Mucosa of stomach (tissue), 1 donor: Measurements from ENCODE around the gene MX2.

ENCODE experiments used
- H3K27me3 ChIP-seq: one replicate; pipeline ENCODE4 v1.7.0; 2013; ENCODE audit warnings: mild to moderate bottlenecking, low read length; ENCODE audit not compliant: control insufficient read depth, insufficient read depth
- H3K36me3 ChIP-seq: one replicate; pipeline ENCODE4 v1.7.0; 2013; ENCODE audit warnings: low read length; ENCODE audit not compliant: control insufficient read depth, insufficient read depth
- H3K4me1 ChIP-seq: one replicate; pipeline ENCODE4 v1.7.0; 2013; ENCODE audit warnings: mild to moderate bottlenecking, low read length; ENCODE audit not compliant: control insufficient read depth, insufficient read depth
- H3K4me3 ChIP-seq: one replicate; pipeline ENCODE4 v1.7.0; 2013; ENCODE audit warnings: low read length
- H3K9ac ChIP-seq: one replicate; pipeline ENCODE4 v1.7.0; 2013; ENCODE audit warnings: mild to moderate bottlenecking, low read length, moderate library complexity
- H3K9me3 ChIP-seq: one replicate; pipeline ENCODE4 v1.7.0; 2013; ENCODE audit warnings: mild to moderate bottlenecking, low read length, moderate library complexity; ENCODE audit not compliant: control insufficient read depth
- donor health status: Pancreatic carcinoma.

The MX2 gene

DNA sequence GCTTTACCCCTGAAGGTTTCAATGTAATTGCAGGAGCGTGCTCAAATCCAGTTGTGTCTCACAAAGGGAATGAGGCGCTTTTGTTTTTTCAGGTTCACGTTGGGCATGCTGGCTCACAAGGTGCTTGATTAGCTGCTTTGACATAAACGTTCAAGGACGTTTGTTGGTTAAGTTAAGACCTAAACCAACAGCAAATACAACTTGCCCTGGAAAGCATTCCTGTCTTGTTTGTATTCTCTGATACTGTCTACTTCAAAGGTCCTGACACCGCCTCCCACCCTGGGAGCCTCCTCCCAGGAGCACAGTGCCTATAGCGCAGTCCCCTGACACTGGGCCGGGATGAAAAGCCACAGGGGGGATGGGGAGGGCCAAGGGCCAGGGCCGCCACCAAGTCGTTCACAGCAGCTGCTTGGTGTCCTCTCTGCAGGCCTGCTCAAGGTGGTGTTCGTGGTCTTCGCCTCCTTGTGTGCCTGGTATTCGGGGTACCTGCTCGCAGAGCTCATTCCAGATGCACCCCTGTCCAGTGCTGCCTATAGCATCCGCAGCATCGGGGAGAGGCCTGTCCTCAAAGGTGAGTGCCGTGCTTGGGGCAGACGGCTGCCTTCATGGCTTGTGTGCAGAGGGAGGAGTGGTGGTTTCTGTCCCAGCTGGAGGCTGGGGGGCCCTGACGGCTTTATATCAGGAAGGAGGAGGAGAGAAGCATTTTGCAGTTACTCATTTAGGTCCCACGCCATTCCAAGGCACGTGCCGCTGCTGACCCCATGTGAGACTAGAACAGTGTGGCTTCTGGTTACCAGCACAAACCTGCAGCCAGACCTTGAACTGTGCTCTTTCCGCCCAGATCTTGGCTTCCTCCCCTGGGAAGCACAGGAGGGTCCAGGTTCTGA is 39.1 kb upstream of the MX2 start:
- no peak overlapping the region for H3K4me3 ChIP-seq
- H3K4me1 ChIP-seq, result peaks cover 89% of the 10 kb centered on the region
- no peak overlapping the region for H3K9ac ChIP-seq
- H3K9me3 ChIP-seq, result no peaks in the 10 kb centered on the region
- H3K36me3 ChIP-seq, result peaks cover 9% of the 10 kb centered on the region
- H3K27me3 ChIP-seq, result no peaks in the 10 kb centered on the region

DNA sequence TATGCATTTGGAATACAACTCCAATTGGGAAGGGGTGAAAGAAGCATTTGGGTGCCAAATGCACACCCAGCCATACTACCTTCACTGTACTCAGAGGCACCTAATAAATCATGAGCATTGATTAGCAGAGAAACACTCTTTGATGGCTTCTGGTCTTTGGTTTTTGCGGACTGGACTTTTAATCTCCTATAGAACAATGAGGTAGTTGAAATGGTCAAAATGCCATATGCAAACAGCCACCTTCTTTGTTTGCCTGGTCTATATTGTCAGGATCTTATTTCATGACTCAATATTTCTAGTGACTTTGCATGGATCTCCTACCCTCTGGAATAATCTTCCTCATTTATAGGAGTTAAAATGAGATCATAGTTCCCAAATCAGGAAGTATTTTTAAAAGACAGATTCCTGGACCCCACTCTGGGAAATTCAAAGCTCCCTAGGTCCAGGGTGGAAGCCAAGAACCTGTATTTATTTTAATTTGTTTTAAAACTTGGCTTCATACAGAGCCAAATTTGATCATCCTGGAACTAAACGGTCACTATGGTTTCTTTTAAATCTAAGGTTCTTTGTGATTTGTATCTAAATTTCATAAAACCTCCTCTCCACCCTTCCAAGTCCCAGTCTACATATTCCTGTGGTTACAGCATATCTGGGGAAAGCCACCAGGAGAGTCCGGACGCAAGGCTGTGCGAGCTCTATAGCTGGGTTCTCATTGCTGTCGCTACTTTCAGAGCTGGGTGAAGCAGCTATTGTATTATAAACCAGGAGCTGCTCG is 36.5 kb upstream of the MX2 start:
- Histone ChIP-seq H3K4me3 (no peak overlapping the region), H3K9me3 (no peaks in the 10 kb centered on the region), H3K4me1 (peaks cover 70% of the 10 kb centered on the region), H3K36me3 (peaks cover 10% of the 10 kb centered on the region), H3K9ac (peak overlapping the region; percentile 5), H3K27me3 (no peaks in the 10 kb centered on the region)

DNA sequence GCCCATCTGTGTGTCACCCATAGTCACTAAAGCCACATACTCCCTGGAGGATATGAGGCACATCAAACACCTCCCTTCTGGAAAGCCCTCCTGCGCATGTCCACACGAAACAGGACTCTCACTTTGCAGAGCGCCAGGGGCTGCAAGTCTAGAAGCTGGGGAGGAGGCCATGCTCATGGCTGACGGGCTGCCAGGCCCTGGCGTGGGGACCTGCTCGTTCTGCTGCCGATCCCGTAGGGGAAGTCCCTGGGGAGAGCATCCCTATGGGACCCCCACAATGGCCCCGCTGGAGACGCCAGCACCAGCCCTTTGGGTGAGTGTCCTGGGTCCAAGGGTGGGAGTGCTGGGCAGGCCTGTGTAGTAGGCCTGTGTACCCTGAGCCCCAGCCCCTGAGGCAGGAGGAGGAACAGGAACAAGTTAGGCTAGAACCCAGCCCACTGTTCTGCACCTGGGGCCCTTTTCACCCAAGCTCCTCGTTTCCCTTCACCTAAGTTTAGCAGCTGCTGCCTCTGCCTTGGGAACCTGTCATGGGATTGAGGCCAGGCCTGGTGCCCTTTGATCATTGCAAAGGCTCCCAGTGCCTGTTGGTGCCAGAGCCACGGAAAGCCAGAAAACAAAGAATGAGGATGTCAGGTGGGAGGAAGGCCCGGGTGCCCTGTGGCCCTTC is 35.3 kb upstream of the MX2 start:
- no peaks in the 10 kb centered on the region for H3K27me3 ChIP-seq
- H3K9me3 ChIP-seq, result no peaks in the 10 kb centered on the region
- H3K36me3 ChIP-seq, result peaks cover 7% of the 10 kb centered on the region
- H3K4me1 ChIP-seq, result peaks cover 57% of the 10 kb centered on the region
- H3K9ac ChIP-seq, result peak overlapping the region; percentile 5
- H3K4me3 ChIP-seq, result no peak overlapping the region

DNA sequence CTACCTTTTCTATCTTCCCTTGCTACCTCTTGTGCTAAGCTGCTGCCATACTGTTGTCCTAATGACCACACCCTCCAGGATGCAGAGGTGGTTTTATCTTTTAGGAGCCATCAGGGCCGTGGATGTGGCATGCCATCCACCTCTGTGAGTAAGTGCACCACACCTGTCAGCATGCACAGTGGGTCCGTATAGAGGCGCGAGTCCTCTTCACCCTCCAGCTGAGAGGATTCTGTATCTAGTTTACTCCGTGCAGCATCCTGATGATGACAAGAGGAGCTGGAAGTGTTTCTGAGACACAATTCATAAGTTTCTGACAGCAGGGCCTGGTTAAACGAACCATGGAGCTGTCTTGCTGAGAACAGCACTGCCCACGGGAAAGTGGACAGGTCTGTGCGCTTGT is 34.1 kb upstream of the MX2 start:
- Histone ChIP-seq H3K4me3 (no peak overlapping the region), H3K9ac (no peak overlapping the region), H3K36me3 (peaks cover 7% of the 10 kb centered on the region), H3K4me1 (peaks cover 46% of the 10 kb centered on the region), H3K27me3 (no peaks in the 10 kb centered on the region), H3K9me3 (no peaks in the 10 kb centered on the region)

DNA sequence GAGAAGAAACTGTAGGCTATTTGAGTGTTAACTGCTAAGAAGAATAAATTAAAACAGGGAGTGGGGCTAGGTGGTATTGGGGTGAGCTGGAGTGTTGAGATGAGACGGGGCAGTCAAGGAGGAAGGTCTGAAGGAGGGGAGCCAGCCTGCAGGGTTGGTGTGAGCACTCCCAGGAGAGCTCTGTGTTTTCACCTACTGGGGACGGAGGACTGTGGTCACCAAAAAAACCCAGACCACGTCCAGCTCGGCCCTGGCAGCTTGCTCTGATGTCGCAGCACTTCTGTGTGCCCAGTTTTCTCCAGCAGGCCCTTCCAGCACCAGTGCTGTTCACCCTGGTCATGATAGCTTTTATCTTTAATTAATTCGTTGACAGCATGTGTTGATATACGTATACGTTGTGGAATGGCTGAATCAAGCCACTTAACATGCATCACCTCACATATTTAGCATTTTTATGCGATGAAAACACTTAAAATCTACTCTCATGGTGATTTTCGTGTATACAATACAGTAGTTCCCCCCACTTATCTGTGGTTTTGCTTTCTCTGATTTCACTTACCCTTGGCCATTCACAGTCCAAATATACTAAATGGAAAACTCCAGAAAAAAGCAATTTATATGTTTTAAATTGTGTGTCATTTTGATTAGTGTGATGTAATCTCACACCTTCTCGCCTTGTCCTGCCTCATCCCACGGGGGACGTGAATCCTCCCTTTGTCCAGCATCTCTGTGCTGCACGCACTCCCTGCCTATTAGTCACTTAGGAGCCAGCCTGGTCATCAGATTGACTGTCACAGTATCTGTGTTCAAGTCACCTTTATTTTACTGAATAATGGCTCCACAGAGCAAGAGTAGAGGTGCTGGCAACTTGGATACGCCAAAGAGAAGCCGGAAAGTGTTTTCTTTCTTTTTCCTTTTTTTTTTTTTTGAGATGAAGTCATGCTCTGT is 32.9 kb upstream of the MX2 start:
- Histone ChIP-seq H3K36me3 (peaks cover 7% of the 10 kb centered on the region), H3K9me3 (no peaks in the 10 kb centered on the region), H3K4me1 (peaks cover 35% of the 10 kb centered on the region), H3K4me3 (no peak overlapping the region), H3K27me3 (no peaks in the 10 kb centered on the region), H3K9ac (no peak overlapping the region)

DNA sequence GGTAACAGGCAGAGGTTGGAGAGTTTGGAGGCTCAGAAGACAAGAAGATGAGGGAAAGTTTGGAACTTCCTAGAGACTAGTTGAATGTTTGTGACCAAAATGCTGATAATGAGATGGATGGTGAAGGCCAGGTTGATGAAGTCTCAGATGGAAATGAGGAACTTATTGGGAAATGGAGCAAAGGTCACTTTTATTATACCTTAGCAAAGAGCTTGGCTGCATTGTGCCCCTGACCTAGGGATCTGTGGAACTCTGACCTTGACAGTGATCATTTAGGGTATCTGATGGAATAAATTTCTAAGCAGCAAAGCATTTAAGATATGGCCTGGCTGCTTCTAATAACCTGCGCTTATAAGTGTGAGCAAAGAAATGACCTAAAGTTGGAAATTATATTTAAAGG is 28.1 kb upstream of the MX2 start:
- Histone ChIP-seq H3K9me3 (no peaks in the 10 kb centered on the region), H3K36me3 (peaks cover 7% of the 10 kb centered on the region), H3K27me3 (no peaks in the 10 kb centered on the region), H3K4me1 (no peaks in the 10 kb centered on the region), H3K9ac (no peak overlapping the region), H3K4me3 (no peak overlapping the region)

DNA sequence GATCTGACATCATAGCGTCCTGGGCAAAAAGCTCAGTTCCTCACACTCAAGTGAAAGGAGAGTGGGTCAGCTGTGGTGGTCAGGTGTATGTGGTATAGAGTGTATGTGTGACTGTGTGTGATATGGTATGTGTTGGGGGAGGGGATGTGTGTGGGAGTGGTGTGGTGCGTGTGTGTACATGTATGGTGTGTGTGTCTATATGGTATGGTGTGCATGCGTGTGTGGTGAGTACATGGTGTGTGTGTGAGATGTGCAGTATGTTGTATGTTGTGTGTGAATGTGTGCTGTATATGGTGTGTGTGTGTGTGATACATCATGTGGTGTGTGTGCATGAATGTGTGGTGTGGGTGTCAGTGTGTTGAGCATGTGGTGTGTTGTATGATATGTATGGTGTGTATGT is 24.3 kb upstream of the MX2 start:
- Histone ChIP-seq H3K36me3 (no peaks in the 10 kb centered on the region), H3K9ac (no peak overlapping the region), H3K4me3 (no peak overlapping the region), H3K27me3 (no peaks in the 10 kb centered on the region), H3K9me3 (no peaks in the 10 kb centered on the region), H3K4me1 (no peaks in the 10 kb centered on the region)

DNA sequence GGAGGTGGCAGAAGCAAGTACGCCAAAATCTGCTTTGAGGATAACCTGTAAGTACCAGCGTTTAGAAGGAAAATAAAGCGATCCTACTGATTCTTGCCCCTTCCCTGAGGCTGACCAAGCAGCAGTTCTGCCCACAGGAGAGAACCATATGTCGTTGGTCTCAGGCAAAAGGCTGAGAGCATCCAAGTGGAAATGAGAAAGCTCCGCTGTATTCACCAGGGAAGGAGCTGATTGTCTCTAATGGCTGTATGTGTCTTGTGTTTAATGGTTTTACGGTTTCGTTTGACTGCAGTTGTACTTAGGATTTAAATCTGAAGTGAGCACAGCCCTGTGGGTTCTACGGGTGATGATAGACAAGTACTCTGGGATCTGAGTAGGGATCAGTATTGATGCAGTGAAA is 23.4 kb upstream of the MX2 start:
- Histone ChIP-seq H3K36me3 (no peaks in the 10 kb centered on the region), H3K4me3 (no peak overlapping the region), H3K27me3 (no peaks in the 10 kb centered on the region), H3K9ac (no peak overlapping the region), H3K9me3 (no peaks in the 10 kb centered on the region), H3K4me1 (no peaks in the 10 kb centered on the region)

DNA sequence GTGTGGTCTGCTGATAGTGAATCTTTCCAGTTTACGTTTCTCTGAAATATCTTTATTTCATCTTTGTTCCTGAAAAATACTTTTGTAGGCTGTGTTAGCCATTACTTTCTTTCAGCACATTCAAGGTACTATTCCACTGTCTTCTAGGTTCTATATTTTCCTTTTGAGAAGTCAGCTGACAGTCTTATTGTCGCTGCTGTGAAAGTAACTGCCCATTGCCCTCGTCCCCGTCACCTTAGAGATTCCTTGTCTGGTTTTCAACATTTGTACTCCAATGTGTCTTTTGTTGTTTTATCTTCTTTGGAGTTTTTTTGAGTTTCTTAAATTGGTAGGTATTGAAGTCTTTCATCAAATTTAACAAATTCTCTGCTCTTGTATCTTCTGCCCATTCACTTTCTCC is 19.8 kb upstream of the MX2 start:
- Histone ChIP-seq H3K36me3 (no peaks in the 10 kb centered on the region), H3K27me3 (no peaks in the 10 kb centered on the region), H3K4me3 (no peak overlapping the region), H3K4me1 (peaks cover 15% of the 10 kb centered on the region), H3K9ac (no peak overlapping the region), H3K9me3 (no peaks in the 10 kb centered on the region)

DNA sequence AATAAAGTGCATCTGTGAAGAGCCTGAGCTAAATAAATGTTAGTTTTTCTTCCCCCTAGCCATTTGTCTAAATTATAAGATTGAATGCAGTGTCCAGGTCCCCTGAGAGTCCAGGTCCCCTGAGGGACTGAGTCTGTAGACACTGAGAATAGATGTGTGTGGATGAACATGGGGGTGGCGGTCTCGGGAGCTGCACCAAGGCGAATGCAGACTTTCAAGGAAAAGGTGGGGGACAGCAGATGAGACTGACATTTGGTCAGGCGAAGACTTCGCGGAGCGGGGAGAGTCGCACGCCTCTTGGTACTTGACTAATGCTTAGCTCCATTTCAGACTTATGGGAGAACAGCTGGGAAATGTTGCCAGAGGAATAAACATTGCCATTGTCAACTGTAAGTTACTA is 17.7 kb upstream of the MX2 start:
- no peaks in the 10 kb centered on the region for H3K27me3 ChIP-seq
- H3K9ac ChIP-seq, result no peak overlapping the region

DNA sequence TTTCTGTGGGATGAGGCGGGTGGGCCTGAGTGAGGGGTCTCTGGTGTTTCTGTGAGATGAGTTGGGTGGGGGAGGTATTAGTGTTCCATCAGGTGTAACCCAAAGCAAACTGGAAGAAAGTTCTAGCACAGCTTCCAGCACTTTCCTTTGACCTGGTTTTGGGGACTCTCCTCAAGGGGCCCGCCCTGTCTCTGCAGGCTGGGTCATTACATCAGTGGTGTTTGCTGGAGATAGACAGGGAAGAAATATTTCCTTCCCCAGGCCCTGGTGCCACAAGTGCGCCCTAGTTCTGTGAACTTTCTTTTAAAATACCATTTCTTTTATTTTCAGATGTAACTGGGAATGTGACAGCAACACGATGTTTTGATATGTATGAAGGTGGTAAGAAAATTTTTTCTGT is 16.5 kb upstream of the MX2 start:
- H3K9ac ChIP-seq, result peak overlapping the region; percentile 20
- no peaks in the 10 kb centered on the region for H3K9me3 ChIP-seq
- no peak overlapping the region for H3K4me3 ChIP-seq
- H3K4me1 ChIP-seq, result peaks cover 26% of the 10 kb centered on the region
- H3K36me3 ChIP-seq, result no peaks in the 10 kb centered on the region
- no peaks in the 10 kb centered on the region for H3K27me3 ChIP-seq

More for the DNA sequence above, 17.7 kb upstream of the MX2 start:
- Histone ChIP-seq H3K4me3 (no peak overlapping the region), H3K36me3 (no peaks in the 10 kb centered on the region), H3K9me3 (no peaks in the 10 kb centered on the region), H3K4me1 (peaks cover 26% of the 10 kb centered on the region)
